K562 (cell line): ENCODE measurements around the gene FTL. TPM values are rescaled to one million over a fixed set of nuclear protein-coding genes. Genes with fewer than 3 reads are reported as not detected.

ENCODE experiments used
- ARID2 ChIP-seq: fragments of 450-650 bp; IDR thresholded peaks from 2 replicates; pipeline ENCODE4 v1.6.1; 2017; ENCODE audit warnings: antibody characterized with exemption, mild to moderate bottlenecking
- ARID3A ChIP-seq: IDR thresholded peaks from 2 replicates; pipeline ENCODE4 v1.6.1; 2012; ENCODE audit warnings: low read depth, low read length, improper control_type of control experiment, borderline replicate concordance
- BACH1 ChIP-seq: fragments of 200-800 bp; sonication (Bioruptor generic); IDR thresholded peaks from 2 replicates; pipeline ENCODE4 v1.6.1; 2016; ENCODE audit warnings: missing genetic modification characterization, missing compliant biosample characterization
- DEAF1 ChIP-seq: fragments of 450-650 bp; formaldehyde crosslinking; IDR thresholded peaks from 2 replicates; pipeline ENCODE4 v1.4.0; 2020; ENCODE audit warnings: mild to moderate bottlenecking, moderate library complexity
- E2F4 ChIP-seq: sonication (generic); formaldehyde crosslinking; IDR thresholded peaks from 2 replicates; pipeline ENCODE4 v1.8.0; 2022; ENCODE audit warnings: mild to moderate bottlenecking, low read depth, missing genetic modification reagents
- ILK ChIP-seq: fragments of 450-650 bp; IDR thresholded peaks from 2 replicates; pipeline ENCODE4 v1.6.1; 2016; ENCODE audit warnings: missing genetic modification characterization, low read depth, mild to moderate bottlenecking, missing compliant biosample characterization, moderate library complexity, borderline replicate concordance
- IRF2 ChIP-seq: sonication (generic); formaldehyde crosslinking; IDR thresholded peaks from 2 replicates; pipeline ENCODE4 v1.8.1; 2022; ENCODE audit warnings: mild to moderate bottlenecking, missing genetic modification reagents
- KAT2B ChIP-seq: IDR thresholded peaks from one replicate; pipeline ENCODE4 v1.6.1; 2012; ENCODE audit warnings: low read depth, mild to moderate bottlenecking, control low read depth, inconsistent platforms, low read length, moderate library complexity
- PCBP1 ChIP-seq: fragments of 200-400 bp; formaldehyde crosslinking; IDR thresholded peaks from 2 replicates; pipeline ENCODE4 v1.6.1; 2018; ENCODE audit warnings: mild to moderate bottlenecking, low read depth, low read length; ENCODE audit not compliant: poor library complexity, severe bottlenecking
- SAP30 ChIP-seq: fragments of 200-600 bp; sonication (generic); IDR thresholded peaks from 2 replicates; pipeline ENCODE4 v1.6.1; 2012; ENCODE audit warnings: borderline replicate concordance, low read depth, mild to moderate bottlenecking, moderate library complexity, low read length, control low read depth, inconsistent platforms; ENCODE audit not compliant: insufficient read depth, poor library complexity, severe bottlenecking
- SREBF2 ChIP-seq: sonication (generic); formaldehyde crosslinking; IDR thresholded peaks from 2 replicates; pipeline ENCODE4 v1.4.0; 2020; ENCODE audit warnings: mild to moderate bottlenecking, missing genetic modification reagents
- SUPT5H ChIP-seq: fragments of 450-650 bp; IDR thresholded peaks from 2 replicates; pipeline ENCODE4 v1.6.1; 2016
- TFAM ChIP-seq: fragments of 250-450 bp; sonication (Bioruptor Pico); conservative IDR thresholded peaks from 2 replicates; pipeline ENCODE4 v1.5.0; 2021; ENCODE audit warnings: mild to moderate bottlenecking, moderate library complexity
- ZBTB17 ChIP-seq: fragments of 450-650 bp; formaldehyde crosslinking; IDR thresholded peaks from 2 replicates; pipeline ENCODE4 v1.4.0; 2020; ENCODE audit warnings: mild to moderate bottlenecking
- ZFP36 ChIP-seq: fragments of 150-350 bp; IDR thresholded peaks from 2 replicates; pipeline ENCODE4 v1.6.1; 2018; ENCODE audit warnings: low read length, low read depth; ENCODE audit not compliant: partially characterized antibody
- ZNF146 ChIP-seq: IDR thresholded peaks from one replicate; pipeline ENCODE4 v1.6.1; 2018; ENCODE audit warnings: missing compliant biosample characterization; ENCODE audit not compliant: unreplicated experiment
- ZNF436 ChIP-seq: fragments of 250-450, 450-650 bp; sonication (Bioruptor Pico); formaldehyde crosslinking; IDR thresholded peaks from 2 replicates; pipeline ENCODE4 v1.7.0; 2020; ENCODE audit warnings: mild to moderate bottlenecking
- ZNF639 ChIP-seq, 2 experiments: fragments of 200-800 bp in 1 of 2; sonication (Bioruptor generic) in 1 of 2; sonication (generic) in 1 of 2; formaldehyde crosslinking in 1 of 2; IDR thresholded peaks in 1 of 2; conservative IDR thresholded peaks in 1 of 2; 2 replicates each; pipeline versions ENCODE4 v1.5.0 to v1.6.1; 2016 to 2020; ENCODE audit warnings: missing compliant biosample characterization in 1 of 2, missing genetic modification characterization in 1 of 2, missing genetic modification reagents in 1 of 2
- polyA plus RNA-seq, 8 experiments: library from polyadenylated mRNA; depleted of rRNA in 4 of 8; stranded (reverse) in 5 of 8; unstranded in 3 of 8; fragments of >200 nt; fragmentation: Nextera tagmentation in 2 of 8; fragmentation: Illumina TruSeq in 1 of 8; extraction: Ambion mirVana in 2 of 8; extraction: Trizol in 1 of 8; gene quantifications; 2 replicates each; pipeline versions ENCODE4 v1.2.1 to v1.2.3, GENCODE V29; 2011 to 2014; ENCODE audit warnings: inconsistent platforms in 1 of 8, missing spikeins in 1 of 8
- total RNA-seq, 7 experiments: library from RNA; depleted of rRNA in 6 of 7; stranded (reverse); fragments of >200 nt in 6 of 7; fragmentation: Illumina TruSeq in 2 of 7; extraction: Trizol in 2 of 7; gene quantifications; 2 replicates each; pipeline versions ENCODE4 v1.2.1 to v1.2.3, GENCODE V29; 2011 to 2021; ENCODE audit warnings: low replicate concordance in 1 of 7

The FTL gene
- total and polyA plus RNA-seq, 9 of the 15 experiments (the other 6 are each of a cell fraction or from before 2014, with no cell fraction given): 1,231 to 27,415 (median 3,965) TPM

- TF ChIP-seq SUPT5H (peak; percentile 58), SREBF2 (CRISPR knock-in tag) (no peak), ARID3A (no peak), ZNF146 (CRISPR knock-in tag) (no peak), KAT2B (no peak), ARID2 (no peak), E2F4 (CRISPR knock-in tag) (no peak), ZNF436 (CRISPR knock-in tag) (no peak), IRF2 (no peak), ZFP36 (no peak), ZNF639 (CRISPR knock-in tag; conservative IDR thresholded peaks at IDR 0.05 in 1 of 2, IDR thresholded peaks at IDR 0.05 in 1 of 2) (no peak), PCBP1 (no peak), ILK (tag) (no peak), TFAM (no peak), DEAF1 (CRISPR knock-in tag) (0 out of 2 replicates have a peak, but pooled peaks have one; percentile 3), SAP30 (peak; percentile 36), ZBTB17 (CRISPR knock-in tag) (0 out of 2 replicates have a peak, but pooled peaks have one; percentile 53), BACH1 (tag) (no peak)
Observed at GRCh38 chr19:48933382-48933932, 31.7 kb upstream of the FTL start, which contains the start of gene DHDH (continued).
